WERI-Rb-1 (cell line): ENCODE measurements around the gene MED9.
A peak's percentile ranks its signal among the peaks of the same experiment; 100 is the strongest.

ENCODE experiments used
- DNase-seq: peaks from one replicate; pipeline ENCODE4 v3.0.0-alpha.2; 2020
- H3K27ac ChIP-seq: fragments of 250-450 bp; sonication (Bioruptor Pico); 2 replicates; pipeline ENCODE4 v1.5.1; 2020; ENCODE audit warnings: mild to moderate bottlenecking, moderate library complexity
- H3K27me3 ChIP-seq: fragments of 250-450 bp; sonication (Bioruptor Pico); 2 replicates; pipeline ENCODE4 v1.5.1; 2021; ENCODE audit warnings: mild to moderate bottlenecking, low read depth, moderate library complexity; ENCODE audit not compliant: insufficient read depth, severe bottlenecking
- H3K36me3 ChIP-seq: fragments of 250-450 bp; sonication (Bioruptor Pico); 2 replicates; pipeline ENCODE4 v1.5.1; 2020; ENCODE audit warnings: mild to moderate bottlenecking, moderate library complexity
- H3K4me3 ChIP-seq: 2 replicates; pipeline ENCODE4 v1.5.1; 2011; ENCODE audit warnings: low read depth, mild to moderate bottlenecking, control low read depth, low read length
- H3K9me3 ChIP-seq: fragments of 250-450 bp; sonication (Bioruptor Pico); 2 replicates; pipeline ENCODE4 v1.5.1; 2021; ENCODE audit warnings: mild to moderate bottlenecking, moderate library complexity; ENCODE audit not compliant: severe bottlenecking
- TF ChIP-seq, protein P1 (sequence below): IDR thresholded peaks from 2 replicates; pipeline ENCODE4 v1.5.1; 2011; ENCODE audit warnings: low read depth, mild to moderate bottlenecking, control low read depth, inconsistent platforms, low read length

Gene MED9

DNA sequence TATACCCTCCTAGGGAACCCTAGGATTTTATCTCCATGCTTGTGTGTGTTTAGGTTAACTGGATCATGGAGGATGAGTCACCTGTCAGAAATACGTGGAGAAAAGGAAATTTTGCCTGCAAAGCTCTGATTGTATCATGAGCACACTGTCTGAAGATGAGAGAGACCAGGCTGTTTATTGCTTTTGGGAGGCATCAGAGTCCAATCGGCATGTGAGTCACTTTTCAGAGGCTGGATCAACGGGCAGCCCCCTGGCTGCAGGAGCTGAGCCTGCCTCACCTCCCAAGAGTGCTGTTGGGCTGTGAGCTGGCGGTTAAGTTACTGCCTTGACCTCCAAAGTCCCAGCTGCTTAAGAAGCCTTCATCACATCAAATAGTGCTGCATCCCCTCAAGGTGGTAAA lies 41.5 kb upstream of the MED9 start:
- TF ChIP-seq, protein P1, sequence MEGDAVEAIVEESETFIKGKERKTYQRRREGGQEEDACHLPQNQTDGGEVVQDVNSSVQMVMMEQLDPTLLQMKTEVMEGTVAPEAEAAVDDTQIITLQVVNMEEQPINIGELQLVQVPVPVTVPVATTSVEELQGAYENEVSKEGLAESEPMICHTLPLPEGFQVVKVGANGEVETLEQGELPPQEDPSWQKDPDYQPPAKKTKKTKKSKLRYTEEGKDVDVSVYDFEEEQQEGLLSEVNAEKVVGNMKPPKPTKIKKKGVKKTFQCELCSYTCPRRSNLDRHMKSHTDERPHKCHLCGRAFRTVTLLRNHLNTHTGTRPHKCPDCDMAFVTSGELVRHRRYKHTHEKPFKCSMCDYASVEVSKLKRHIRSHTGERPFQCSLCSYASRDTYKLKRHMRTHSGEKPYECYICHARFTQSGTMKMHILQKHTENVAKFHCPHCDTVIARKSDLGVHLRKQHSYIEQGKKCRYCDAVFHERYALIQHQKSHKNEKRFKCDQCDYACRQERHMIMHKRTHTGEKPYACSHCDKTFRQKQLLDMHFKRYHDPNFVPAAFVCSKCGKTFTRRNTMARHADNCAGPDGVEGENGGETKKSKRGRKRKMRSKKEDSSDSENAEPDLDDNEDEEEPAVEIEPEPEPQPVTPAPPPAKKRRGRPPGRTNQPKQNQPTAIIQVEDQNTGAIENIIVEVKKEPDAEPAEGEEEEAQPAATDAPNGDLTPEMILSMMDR = 0 out of 2 replicates have a peak, but pooled peaks have one; percentile 11
- no peaks in the 10 kb centered on the region for H3K36me3 ChIP-seq
- H3K27me3 ChIP-seq = no peaks in the 10 kb centered on the region
- H3K4me3 ChIP-seq = no peak overlapping the region
- no peak for DNase-seq
- H3K9me3 ChIP-seq = peaks cover under 1% of the 10 kb centered on the region
- H3K27ac ChIP-seq = no peak overlapping the region

DNA sequence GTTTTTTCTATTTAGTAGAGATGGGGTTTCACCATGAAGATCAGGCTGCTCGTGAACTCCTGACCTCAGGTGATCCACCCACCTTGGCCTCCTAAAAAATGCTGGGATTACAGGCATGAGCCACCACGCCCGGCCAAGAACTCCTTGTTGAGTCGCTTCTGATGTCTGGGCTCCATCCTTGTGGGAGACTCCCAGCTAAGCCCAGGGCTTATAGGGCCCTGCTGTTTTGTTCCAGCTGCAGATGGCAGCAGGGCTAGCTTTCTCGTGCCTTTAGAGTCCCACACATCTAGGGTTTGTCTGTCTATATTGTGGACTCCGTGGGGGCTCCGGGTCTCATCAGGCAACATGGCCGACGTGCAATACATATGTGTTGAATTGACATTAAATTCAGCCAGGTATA lies 39.3 kb upstream of the MED9 start:
- DNase-seq = no peak

DNA sequence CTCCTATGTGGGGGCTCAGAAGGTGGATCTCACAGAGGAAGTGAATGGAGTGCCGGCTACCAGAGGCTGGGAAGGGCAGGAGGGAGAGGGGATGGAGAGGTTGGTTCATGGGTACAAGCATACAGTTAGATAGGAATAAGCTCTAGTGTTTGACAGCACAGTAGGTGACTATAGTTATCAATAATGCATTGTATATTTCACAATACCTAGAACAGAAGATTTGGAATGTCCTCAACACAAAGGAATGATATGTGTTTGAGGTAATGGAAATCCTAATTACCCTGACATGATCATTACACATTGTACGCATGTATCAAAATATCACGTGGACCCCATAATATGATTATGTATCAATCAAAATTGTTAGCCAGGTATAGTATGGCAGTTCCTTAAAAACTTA lies 38.9 kb upstream of the MED9 start:
- TF ChIP-seq, protein P1 = no peak
- H3K9me3 ChIP-seq = no peaks in the 10 kb centered on the region

More for the DNA sequence above, 39.3 kb upstream of the MED9 start:
- Histone ChIP-seq H3K27me3 (no peaks in the 10 kb centered on the region), H3K9me3 (no peaks in the 10 kb centered on the region), H3K36me3 (no peaks in the 10 kb centered on the region), H3K4me3 (no peak overlapping the region), H3K27ac (no peak overlapping the region)
- TF ChIP-seq, protein P1 = no peak

DNA sequence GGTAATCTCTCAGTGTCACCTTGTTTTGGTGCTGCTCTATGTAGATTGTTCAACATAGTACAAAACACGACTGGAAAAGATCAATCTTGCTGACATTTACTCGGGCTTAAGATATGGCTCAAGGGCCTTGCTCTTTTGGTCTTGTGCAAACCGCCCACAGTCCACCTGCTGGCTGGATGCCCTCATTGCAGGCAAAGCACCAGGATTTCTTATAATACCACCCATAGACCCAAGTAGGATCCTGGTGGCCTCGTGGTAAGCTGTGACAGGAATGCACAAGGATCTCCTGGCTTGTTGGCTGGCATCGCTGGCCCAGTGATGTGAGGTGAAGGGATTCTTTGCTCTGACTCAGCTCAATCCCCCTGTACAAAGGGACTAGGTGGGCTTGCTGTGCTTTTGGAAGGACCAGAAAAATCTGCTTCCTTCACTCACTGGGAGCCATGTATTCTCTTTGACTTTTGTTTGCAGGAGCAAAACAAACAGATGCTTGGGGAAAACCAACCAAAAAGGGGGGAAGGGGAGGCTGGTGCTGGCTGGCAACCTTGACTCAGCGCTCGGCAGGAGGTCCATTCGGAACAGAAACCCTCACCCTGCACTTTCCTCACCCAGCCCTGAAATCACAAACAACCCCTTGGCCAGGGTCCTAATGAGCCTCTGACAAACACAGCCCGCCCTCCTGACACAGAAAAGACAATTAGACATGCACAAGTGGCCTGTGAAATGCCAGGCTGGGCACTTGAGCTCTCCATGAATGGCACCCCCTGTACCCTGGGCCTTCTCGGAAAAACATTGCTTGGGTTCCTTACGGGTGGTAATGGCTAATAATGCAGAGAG lies 36.6 kb upstream of the MED9 start:
- DNase-seq = peak; percentile 78

More for the DNA sequence above, 38.9 kb upstream of the MED9 start:
- no peak overlapping the region for H3K4me3 ChIP-seq
- no peak for DNase-seq
- no peaks in the 10 kb centered on the region for H3K36me3 ChIP-seq
- H3K27ac ChIP-seq = no peak overlapping the region
- H3K27me3 ChIP-seq = no peaks in the 10 kb centered on the region

DNA sequence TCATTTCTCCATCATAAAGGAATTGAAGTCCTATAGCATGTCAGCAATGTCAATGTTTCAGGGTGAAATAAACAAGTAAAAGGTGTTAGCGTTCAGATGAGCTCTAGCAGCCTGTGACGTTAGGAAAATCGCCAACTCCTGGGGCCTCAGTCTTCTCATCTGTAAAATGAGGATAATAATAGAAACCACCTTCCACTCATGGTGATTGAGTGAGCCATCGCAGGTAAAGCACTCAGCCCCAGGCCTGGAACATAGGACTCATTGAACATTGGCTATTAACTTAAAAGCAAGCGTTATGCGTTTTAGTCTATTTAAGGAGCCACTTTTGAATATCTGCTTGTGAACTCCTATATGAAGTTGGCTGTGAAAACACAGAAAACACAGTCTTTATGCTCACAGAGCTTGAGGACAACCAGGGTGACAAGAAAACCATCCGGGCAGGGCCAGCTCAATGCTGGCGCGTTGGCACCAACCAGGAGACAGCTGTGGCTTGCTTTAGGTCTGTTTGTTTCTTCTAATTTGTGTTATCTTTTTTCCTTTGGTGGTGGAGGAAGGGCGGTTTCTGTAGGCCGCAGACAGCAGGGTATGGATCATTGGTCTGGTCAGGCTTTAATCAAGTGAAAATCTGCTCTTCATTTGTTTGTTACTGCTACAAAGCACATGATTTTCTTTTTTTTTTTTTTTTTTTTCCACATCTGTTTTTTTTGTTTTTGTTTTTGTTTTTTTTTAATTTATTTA lies 35.7 kb upstream of the MED9 start:
- no peak for DNase-seq
- TF ChIP-seq, protein P1 = no peak
- peak overlapping the region; percentile 33; the same call in 1 of the 2 replicates for H3K27ac ChIP-seq
- no peaks in the 10 kb centered on the region for H3K27me3 ChIP-seq
- H3K9me3 ChIP-seq = no peaks in the 10 kb centered on the region
- no peak overlapping the region for H3K4me3 ChIP-seq
- H3K36me3 ChIP-seq = no peaks in the 10 kb centered on the region

More for the DNA sequence above, 36.6 kb upstream of the MED9 start:
- H3K27me3 ChIP-seq = no peaks in the 10 kb centered on the region
- H3K9me3 ChIP-seq = no peaks in the 10 kb centered on the region
- no peak overlapping the region for H3K4me3 ChIP-seq
- TF ChIP-seq, protein P1 = peak; percentile 75
- H3K27ac ChIP-seq = no peak overlapping the region
- no peaks in the 10 kb centered on the region for H3K36me3 ChIP-seq
